AG10803 (cell line): ENCODE results near the gene TRIM24.

Experiments used
- DNase-seq: peaks from one replicate; pipeline ENCODE4 v3.0.0; 2010; ENCODE audit warnings: low read depth
- H3K4me3 ChIP-seq: 2 replicates; pipeline ENCODE4 v1.5.1; 2011; ENCODE audit warnings: mild to moderate bottlenecking, low read length, control low read depth
- CTCF ChIP-seq: conservative IDR thresholded peaks from 2 replicates; pipeline ENCODE4 v1.5.1; 2011; ENCODE audit warnings: mild to moderate bottlenecking, low read length, control low read depth, inconsistent platforms

TRIM24 gene

GRCh38 chr7:138632826-138633602, 173.0 kb downstream of the TRIM24 start:
- no peak for TF ChIP-seq CTCF
- DNase-seq, result no peak
- H3K4me3 ChIP-seq, result no peak overlapping the region
